COR-L47 (cell line): Measurements from ENCODE around the gene ARFGEF3.
A peak's percentile ranks its signal among the peaks of the same experiment; 100 is the strongest.
"Not testable (repeated sequence)": the region's sequence is repeated elsewhere in the genome, so short reads cannot be mapped to it uniquely, and the experiment has no call there.

ENCODE experiments used
- DNase-seq: peaks from one replicate; lab custom pipeline; 2025; lab: John Stamatoyannopoulos, UW

ARFGEF3 gene

GRCh38 chr6:138347864-138348263, 186.1 kb downstream of the ARFGEF3 start:
- no peak for DNase-seq

DNA sequence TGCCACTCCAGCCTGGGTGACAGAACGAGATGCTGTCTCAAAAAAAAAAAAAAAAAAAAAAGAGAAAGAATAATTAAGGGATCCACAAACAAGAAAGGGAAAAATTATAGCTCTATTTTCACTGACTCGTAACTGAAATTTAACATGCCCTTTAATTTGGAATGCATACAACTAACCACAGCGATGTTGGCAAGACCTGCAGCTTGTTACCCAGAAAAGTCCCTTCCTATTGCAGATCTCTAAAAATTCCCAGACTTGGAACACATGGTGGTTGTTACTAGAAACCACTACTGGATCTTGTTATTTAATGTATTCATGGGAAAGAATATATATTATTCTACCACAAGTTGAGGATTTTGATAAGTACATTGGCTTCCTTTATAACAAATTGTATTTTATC, 188.2 kb downstream of the ARFGEF3 start:
- DNase-seq, result no peak

DNA sequence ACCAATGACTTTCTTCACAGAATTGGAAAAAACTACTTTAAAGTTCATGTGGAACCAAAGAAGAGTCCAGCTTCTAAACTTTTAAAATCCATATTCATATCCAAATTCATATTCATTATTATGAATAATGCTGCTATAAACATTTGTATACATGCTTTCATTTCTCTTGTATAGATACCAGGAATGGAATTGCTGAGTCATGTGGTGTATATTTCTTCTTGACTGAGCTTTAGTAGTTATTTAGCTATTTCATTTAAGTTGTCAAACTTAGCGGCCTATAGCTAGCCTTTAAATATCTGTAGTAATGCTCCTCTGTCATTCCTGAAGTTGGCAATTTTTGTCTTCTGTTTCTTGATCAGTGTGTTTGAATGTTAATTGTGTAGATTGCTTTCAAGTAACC, 196.2 kb downstream of the ARFGEF3 start:
- no peak for DNase-seq

GRCh38 chr6:138368684-138369083, 206.9 kb downstream of the ARFGEF3 start:
- not testable (repeated sequence) for DNase-seq

- DNase-seq, result no peak
These were observed 209.1 kb downstream of the ARFGEF3 start for GRCh38 chr6:138370631-138371451.

DNA sequence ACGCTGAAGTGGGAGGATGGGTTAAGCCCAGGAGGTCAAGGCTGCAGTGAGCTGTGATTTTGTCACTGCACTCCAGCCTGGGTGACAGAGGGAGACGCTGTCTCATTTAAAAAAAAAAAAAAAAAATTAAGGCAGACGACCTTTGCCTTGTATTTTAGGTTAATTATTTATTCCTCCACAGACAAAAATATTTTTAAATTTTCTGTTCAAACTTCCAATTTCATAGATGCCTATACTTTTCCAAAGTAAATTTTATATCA, 209.6 kb downstream of the ARFGEF3 start:
- no peak for DNase-seq

DNA sequence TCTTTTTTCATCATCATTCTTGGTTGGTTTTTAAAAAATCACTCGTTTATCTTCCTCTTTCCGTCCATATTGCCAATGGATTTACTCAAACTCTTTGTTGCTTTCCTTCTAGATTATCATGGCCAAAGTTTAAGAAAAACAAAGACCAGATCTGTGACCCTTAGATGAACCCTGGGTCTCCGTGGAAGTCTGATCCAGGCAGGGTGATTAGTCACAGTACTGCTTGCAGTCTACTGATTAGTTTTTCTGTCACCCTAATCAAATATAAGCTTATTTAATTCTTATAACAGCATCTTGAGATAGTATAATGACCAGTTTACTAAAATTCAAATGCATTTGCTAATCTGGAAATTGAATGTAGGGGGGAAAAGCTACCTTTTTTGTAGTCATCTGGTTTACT, 210.0 kb downstream of the ARFGEF3 start:
- DNase-seq, result no peak

GRCh38 chr6:138372711-138373463, 211.1 kb downstream of the ARFGEF3 start:
- DNase-seq, result no peak

- DNase-seq, result no peak
These were observed 212.5 kb downstream of the ARFGEF3 start for GRCh38 chr6:138374230-138374629.

DNA sequence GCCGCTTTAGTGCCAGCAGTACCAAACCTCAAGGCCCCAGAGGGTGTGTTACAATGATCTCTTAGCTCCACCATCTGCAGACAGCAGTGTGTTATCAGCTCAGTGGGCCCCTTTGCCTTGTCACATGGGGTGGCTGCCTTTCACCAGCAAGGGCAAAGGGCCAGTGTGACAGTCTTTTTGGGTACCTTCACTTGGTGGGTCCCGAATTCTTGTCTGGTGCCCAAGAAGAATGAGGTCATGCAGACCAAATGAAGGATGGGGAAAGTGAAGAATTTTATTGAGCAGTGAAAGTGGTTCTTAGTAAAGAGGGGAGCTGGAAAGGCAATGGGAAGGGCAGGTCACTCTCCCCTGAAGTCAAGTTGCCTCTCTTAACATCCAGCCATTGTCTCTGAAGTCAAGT, 213.1 kb downstream of the ARFGEF3 start:
- no peak for DNase-seq

GRCh38 chr6:138377042-138377441, 215.3 kb downstream of the ARFGEF3 start:
- no peak for DNase-seq

DNA sequence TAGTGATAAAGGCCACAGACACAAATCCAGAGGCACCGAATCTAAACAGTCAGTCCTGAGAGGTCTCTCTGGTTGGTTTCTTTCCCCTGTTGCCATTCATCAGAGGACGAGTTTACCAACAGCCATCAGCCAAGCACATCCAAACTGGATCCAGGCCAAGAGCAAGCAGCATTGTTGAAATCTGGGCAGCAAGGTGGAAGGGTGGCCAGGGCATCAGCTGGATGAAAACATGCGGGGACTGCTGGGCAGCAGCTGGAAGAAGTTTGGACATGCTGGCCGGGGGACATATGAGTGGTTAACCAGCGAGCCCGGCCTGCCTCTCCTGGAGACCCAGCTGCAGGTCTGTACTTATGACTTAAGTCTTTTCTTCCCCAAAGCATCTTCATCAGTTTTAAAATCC, 216.1 kb downstream of the ARFGEF3 start, which contains the start of gene SMIM28:
TSS of gene SMIM28 (plus strand) at position 62 of the 400 bp plus-strand sequence. CDS start at position 230, 168 bp downstream.
- peak; percentile 51 for DNase-seq

DNA sequence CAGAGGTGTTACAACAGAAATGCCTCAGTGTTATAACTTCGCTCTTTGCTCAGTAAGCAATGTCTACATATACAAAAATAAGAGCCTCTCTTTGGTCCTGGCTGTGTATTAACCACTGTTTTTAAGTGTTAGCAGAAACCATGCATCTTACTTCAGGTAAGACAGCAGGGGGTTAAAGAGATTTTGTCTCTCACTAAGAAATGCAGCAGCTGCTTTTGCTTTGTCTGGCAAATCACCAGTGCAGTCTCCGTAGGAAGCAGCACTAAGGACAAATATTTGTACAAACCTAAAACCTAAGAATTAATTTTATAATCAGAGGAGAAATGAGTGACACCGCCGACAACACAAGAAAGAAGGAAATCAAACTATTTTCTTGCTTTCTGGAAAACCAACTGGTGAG, 216.7 kb downstream of the ARFGEF3 start:
- peak; percentile 23 for DNase-seq

GRCh38 chr6:138382498-138383265, 220.9 kb downstream of the ARFGEF3 start:
- DNase-seq, result no peak

- DNase-seq, result no peak
These were observed 222.0 kb downstream of the ARFGEF3 start for GRCh38 chr6:138383776-138384175.

DNA sequence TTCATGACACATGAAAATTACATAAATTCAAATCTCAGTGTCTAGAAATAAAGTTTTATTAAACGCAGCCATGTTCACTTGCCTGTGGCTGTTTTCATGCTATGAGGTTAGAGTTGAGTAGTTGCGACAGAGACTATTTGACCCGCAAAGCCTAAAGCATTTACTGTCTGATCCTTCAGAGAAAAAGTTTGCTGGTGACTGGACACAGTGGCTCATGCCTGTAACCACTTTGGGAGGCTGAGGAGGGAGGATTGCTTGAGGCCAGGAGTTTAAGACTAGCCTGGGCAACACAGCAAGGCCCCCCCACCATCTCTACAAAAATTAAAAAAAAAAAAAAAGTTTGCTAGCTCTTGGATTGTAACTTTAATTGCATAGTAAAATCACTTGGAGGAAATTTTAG, 225.2 kb downstream of the ARFGEF3 start:
- DNase-seq, result no peak

DNA sequence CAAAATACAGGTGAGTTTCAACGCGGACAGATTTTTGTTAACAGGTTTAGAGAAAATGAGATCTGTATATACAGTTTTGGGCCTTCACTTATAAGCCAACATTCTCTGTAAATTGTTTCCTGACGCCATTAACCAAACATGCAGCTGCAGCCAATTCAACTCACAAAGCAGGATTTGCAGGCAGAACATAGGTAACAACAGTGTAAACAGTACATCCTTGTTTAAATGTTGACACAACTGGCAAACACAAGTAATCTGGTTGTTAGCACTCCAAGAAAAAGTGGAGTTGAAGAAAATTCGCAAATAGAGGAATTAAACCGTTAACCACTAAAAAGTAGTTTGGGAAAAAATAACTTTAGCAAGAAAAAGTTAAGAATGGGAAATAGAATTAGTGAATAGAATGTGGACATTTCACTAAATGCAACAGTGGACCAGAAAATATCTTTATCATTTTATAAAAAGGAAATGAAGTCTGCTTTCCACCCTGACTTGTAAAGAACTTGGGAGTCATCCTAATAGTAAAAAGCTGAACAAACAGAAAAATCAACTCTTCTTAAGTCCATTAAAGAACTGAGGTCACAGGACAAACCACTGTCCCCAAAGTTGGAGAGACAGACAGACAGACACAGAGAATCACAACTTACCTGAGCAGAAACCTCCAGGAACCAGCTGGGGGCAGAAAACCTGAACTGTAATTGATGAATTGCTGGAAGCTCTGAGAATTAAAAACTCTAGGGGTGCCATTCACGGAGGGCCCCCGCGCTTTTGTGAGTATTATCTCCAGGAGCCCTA, 226.0 kb downstream of the ARFGEF3 start:
- peak; percentile 44 for DNase-seq

DNA sequence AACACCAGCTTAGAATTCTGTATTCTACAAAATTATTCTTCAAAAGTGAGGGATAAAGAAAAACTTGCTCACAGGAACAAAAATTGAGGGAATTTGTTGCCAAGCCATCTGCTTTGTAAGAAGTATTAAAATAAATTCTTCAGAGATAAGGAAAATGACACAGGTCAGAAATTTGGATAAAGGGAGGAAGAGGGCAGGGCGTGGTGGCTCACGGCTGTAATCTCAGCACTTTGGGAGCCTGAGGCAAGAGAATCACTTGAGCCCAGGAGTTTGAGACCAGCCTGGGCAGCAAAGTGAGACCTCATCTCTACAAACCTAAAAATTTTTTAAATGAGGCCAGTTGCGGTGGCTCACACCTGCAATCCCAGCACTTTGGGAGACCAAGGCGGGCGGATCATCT, 227.8 kb downstream of the ARFGEF3 start:
- DNase-seq, result no peak
